GM23338 (cell line): ENCODE data around the gene GLDC. TPM values are rescaled to one million over a fixed set of nuclear protein-coding genes. Genes with fewer than 3 reads are reported as not detected.

ENCODE experiments used
- CREB1 ChIP-seq: fragments of 250-450 bp; sonication (Bioruptor Pico); IDR thresholded peaks from 2 replicates; pipeline ENCODE4 v1.5.0; 2020; ENCODE audit warnings: low read depth, mild to moderate bottlenecking, moderate library complexity
- EZH2phosphoT487 ChIP-seq: fragments of 200-600 bp; sonication (generic); IDR thresholded peaks from one replicate; pipeline ENCODE4 v1.8.1; 2018; ENCODE audit warnings: antibody characterized with exemption; ENCODE audit not compliant: unreplicated experiment
- NANOG ChIP-seq: IDR thresholded peaks from 2 replicates; pipeline ENCODE4 v1.6.1; 2016; ENCODE audit warnings: antibody characterized with exemption, borderline replicate concordance
- POLR2AphosphoS5 ChIP-seq: IDR thresholded peaks from 2 replicates; pipeline ENCODE4 v1.6.1; 2016; ENCODE audit warnings: antibody characterized with exemption, low read depth
- STAT1 ChIP-seq: IDR thresholded peaks from one replicate; pipeline ENCODE4 v1.6.1; 2016; ENCODE audit warnings: antibody characterized with exemption; ENCODE audit not compliant: unreplicated experiment
- ZNF331 ChIP-seq: fragments of 250-450 bp; sonication (Bioruptor Pico); IDR thresholded peaks from 2 replicates; pipeline ENCODE4 v1.5.0; 2020; ENCODE audit warnings: low read depth, mild to moderate bottlenecking, moderate library complexity
- polyA plus RNA-seq: library from polyadenylated mRNA; unstranded; fragments of >200 nt; fragmentation: Nextera tagmentation; extraction: Ambion mirVana; gene quantifications from 2 replicates; pipeline ENCODE4 v1.2.1, GENCODE V29; 2016
- total RNA-seq: library from RNA; depleted of rRNA; stranded (reverse); fragments of >200 nt; shearing (Covaris generic); gene quantifications from 2 replicates; pipeline ENCODE4 v1.2.3, GENCODE V29; 2014
- TF ChIP-seq, protein P1 (sequence below): fragments of 250-450 bp; sonication (Bioruptor Pico); IDR thresholded peaks from 2 replicates; pipeline ENCODE4 v1.5.0; 2020; ENCODE audit warnings: mild to moderate bottlenecking, moderate library complexity
- TF ChIP-seq, protein P2 (sequence below): IDR thresholded peaks from one replicate; pipeline ENCODE4 v1.6.1; 2018; ENCODE audit warnings: antibody characterized with exemption; ENCODE audit not compliant: unreplicated experiment

Gene GLDC
- total and polyA plus RNA-seq, 2 experiments from 2014 or later, result 63.5 to 139 TPM

DNA sequence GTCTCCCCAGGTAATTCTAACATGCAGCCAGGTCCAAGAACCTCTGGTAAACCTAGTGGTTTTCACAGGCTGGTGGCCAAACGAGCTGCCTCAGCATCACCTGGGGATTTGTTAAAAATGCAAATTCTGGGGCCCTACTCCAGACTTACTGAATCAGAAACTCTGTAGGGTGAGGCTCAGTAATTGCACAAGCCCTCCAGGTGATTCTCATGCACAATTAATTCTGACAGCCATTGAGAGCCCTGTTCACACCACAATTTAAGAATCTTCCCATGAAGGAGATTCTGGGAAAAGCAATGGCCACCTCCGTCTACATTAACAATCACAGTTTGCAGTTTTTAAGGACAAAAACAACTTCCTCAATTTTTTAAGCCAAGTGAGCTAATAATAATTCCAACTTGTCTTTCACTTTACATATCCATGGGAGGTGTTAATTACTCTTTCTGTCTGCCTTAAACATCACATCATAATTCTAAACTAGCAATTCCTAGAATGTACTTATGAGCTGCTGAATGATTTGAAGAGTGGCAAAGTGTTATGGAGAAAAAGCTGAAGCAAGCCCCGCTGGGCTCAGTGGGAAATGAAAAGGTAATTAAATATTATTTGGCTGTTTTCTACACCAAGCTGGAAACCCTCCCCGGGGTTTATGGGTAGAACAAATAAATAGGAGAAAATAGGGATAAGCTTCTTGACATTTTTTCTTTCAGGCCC lies 70.0 kb downstream of the GLDC start (continued):
- TF ChIP-seq, protein P1, sequence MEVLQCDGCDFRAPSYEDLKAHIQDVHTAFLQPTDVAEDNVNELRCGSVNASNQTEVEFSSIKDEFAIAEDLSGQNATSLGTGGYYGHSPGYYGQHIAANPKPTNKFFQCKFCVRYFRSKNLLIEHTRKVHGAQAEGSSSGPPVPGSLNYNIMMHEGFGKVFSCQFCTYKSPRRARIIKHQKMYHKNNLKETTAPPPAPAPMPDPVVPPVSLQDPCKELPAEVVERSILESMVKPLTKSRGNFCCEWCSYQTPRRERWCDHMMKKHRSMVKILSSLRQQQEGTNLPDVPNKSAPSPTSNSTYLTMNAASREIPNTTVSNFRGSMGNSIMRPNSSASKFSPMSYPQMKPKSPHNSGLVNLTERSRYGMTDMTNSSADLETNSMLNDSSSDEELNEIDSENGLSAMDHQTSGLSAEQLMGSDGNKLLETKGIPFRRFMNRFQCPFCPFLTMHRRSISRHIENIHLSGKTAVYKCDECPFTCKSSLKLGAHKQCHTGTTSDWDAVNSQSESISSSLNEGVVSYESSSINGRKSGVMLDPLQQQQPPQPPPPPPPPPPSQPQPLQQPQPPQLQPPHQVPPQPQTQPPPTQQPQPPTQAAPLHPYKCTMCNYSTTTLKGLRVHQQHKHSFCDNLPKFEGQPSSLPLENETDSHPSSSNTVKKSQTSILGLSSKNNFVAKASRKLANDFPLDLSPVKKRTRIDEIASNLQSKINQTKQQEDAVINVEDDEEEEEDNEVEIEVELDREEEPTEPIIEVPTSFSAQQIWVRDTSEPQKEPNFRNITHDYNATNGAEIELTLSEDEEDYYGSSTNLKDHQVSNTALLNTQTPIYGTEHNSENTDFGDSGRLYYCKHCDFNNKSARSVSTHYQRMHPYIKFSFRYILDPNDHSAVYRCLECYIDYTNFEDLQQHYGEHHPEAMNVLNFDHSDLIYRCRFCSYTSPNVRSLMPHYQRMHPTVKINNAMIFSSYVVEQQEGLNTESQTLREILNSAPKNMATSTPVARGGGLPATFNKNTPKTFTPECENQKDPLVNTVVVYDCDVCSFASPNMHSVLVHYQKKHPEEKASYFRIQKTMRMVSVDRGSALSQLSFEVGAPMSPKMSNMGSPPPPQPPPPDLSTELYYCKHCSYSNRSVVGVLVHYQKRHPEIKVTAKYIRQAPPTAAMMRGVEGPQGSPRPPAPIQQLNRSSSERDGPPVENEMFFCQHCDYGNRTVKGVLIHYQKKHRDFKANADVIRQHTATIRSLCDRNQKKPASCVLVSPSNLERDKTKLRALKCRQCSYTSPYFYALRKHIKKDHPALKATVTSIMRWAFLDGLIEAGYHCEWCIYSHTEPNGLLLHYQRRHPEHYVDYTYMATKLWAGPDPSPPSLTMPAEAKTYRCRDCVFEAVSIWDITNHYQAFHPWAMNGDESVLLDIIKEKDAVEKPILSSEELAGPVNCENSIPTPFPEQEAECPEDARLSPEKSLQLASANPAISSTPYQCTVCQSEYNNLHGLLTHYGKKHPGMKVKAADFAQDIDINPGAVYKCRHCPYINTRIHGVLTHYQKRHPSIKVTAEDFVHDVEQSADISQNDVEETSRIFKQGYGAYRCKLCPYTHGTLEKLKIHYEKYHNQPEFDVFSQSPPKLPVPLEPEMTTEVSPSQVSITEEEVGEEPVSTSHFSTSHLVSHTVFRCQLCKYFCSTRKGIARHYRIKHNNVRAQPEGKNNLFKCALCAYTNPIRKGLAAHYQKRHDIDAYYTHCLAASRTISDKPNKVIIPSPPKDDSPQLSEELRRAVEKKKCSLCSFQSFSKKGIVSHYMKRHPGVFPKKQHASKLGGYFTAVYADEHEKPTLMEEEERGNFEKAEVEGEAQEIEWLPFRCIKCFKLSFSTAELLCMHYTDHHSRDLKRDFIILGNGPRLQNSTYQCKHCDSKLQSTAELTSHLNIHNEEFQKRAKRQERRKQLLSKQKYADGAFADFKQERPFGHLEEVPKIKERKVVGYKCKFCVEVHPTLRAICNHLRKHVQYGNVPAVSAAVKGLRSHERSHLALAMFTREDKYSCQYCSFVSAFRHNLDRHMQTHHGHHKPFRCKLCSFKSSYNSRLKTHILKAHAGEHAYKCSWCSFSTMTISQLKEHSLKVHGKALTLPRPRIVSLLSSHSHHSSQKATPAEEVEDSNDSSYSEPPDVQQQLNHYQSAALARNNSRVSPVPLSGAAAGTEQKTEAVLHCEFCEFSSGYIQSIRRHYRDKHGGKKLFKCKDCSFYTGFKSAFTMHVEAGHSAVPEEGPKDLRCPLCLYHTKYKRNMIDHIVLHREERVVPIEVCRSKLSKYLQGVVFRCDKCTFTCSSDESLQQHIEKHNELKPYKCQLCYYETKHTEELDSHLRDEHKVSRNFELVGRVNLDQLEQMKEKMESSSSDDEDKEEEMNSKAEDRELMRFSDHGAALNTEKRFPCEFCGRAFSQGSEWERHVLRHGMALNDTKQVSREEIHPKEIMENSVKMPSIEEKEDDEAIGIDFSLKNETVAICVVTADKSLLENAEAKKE (CRISPR knock-in tag), result no peak
- TF ChIP-seq NANOG, result no peak
- no peak for TF ChIP-seq CREB1
- no peak for TF ChIP-seq EZH2phosphoT487
- no peak for TF ChIP-seq POLR2AphosphoS5
- TF ChIP-seq STAT1, result no peak
- TF ChIP-seq, protein P2, sequence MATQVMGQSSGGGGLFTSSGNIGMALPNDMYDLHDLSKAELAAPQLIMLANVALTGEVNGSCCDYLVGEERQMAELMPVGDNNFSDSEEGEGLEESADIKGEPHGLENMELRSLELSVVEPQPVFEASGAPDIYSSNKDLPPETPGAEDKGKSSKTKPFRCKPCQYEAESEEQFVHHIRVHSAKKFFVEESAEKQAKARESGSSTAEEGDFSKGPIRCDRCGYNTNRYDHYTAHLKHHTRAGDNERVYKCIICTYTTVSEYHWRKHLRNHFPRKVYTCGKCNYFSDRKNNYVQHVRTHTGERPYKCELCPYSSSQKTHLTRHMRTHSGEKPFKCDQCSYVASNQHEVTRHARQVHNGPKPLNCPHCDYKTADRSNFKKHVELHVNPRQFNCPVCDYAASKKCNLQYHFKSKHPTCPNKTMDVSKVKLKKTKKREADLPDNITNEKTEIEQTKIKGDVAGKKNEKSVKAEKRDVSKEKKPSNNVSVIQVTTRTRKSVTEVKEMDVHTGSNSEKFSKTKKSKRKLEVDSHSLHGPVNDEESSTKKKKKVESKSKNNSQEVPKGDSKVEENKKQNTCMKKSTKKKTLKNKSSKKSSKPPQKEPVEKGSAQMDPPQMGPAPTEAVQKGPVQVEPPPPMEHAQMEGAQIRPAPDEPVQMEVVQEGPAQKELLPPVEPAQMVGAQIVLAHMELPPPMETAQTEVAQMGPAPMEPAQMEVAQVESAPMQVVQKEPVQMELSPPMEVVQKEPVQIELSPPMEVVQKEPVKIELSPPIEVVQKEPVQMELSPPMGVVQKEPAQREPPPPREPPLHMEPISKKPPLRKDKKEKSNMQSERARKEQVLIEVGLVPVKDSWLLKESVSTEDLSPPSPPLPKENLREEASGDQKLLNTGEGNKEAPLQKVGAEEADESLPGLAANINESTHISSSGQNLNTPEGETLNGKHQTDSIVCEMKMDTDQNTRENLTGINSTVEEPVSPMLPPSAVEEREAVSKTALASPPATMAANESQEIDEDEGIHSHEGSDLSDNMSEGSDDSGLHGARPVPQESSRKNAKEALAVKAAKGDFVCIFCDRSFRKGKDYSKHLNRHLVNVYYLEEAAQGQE, result no peak
- no peak for TF ChIP-seq ZNF331 (CRISPR knock-in tag)
